GM12891 (cell line): Measurements from ENCODE around the gene ANKS1B.
"Not testable (repeated sequence)": the region's sequence is repeated elsewhere in the genome, so short reads cannot be mapped to it uniquely, and the experiment has no call there.

Source experiments
- DNase-seq: peaks from one replicate; pipeline ENCODE4 v3.0.0; 2011; ENCODE audit warnings: low spot score; ENCODE audit not compliant: insufficient read length
- FAIRE-seq: peaks from 2 replicates; lab custom pipeline; 2011; peaks lifted over from hg19 to GRCh38; lab: Jason Lieb, UNC
- PAX5 ChIP-seq: IDR thresholded peaks from 2 replicates; pipeline ENCODE4 v1.6.1; 2011; ENCODE audit warnings: low read length, moderate library complexity, mild to moderate bottlenecking; ENCODE audit not compliant: insufficient read depth, severe bottlenecking
- POLR2A ChIP-seq: IDR thresholded peaks from 2 replicates; pipeline ENCODE4 v1.6.1; 2011; ENCODE audit warnings: low read depth, low read length, control low read depth
- POLR2AphosphoS5 ChIP-seq: IDR thresholded peaks from 2 replicates; pipeline ENCODE4 v1.6.1; 2011; ENCODE audit warnings: low read depth, low read length, control low read depth
- POU2F2 ChIP-seq: IDR thresholded peaks from 2 replicates; pipeline ENCODE4 v1.6.1; 2011; ENCODE audit warnings: low read depth, mild to moderate bottlenecking, control low read depth, low read length, moderate library complexity
- SPI1 ChIP-seq: IDR thresholded peaks from 2 replicates; pipeline ENCODE4 v1.6.1; 2011; ENCODE audit warnings: low read depth, low read length, control low read depth
- TAF1 ChIP-seq: IDR thresholded peaks from 2 replicates; pipeline ENCODE4 v1.6.1; 2011; ENCODE audit warnings: low read depth, low read length, control low read depth

Gene ANKS1B

DNA sequence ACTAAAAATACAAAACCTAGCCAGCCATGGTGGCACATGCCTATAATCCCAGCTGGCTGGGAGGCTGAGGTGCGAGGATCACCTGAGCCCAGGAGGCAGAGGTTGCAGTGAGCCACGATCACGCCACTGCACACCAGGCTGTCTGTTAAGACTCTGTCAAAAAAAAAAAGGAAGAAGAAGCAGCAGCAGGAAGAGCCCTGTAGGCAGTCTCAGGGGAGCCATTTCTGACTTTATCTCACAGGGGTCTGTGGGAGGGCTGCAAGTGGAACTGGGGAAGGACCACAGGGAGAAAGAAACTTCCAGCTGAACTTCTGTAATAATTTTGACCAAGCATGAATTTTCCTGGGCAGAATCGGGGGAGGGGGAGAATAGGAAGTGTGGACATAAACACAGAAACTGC, 304.5 kb downstream of the ANKS1B start:
- no peak for FAIRE-seq
- DNase-seq: no peak
- TF ChIP-seq TAF1 (no peak), POLR2AphosphoS5 (no peak), POU2F2 (no peak), SPI1 (no peak), POLR2A (no peak), PAX5 (no peak)

GRCh38 chr12:99670635-99671034, 314.1 kb downstream of the ANKS1B start:
- no peak for FAIRE-seq
- TF ChIP-seq POLR2A (no peak), POU2F2 (no peak), SPI1 (no peak), PAX5 (no peak), TAF1 (no peak), POLR2AphosphoS5 (no peak)
- no peak for DNase-seq

GRCh38 chr12:99658671-99659349, 325.9 kb downstream of the ANKS1B start:
- DNase-seq: no peak
- no peak for FAIRE-seq
- no peak for TF ChIP-seq POLR2A
- no peak for TF ChIP-seq POLR2AphosphoS5

DNA sequence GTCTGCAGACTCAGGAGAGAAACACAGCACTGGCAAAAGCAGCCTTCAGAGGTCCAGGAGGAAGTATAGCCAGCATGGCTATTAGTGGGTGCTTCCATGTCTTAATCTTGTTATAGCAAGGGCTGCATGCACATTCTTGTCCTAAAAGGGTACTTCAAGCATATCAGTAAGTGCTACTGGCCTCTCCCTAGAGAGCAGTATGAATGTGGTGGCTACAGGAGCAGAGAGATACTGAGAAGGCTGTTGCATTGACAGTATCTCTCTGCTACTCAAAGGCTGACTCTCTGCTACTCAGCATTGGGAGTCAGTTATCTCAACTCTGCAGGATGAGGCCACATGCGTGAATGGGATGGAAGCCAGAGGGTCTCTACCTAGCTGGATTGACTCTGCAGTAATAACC, 335.2 kb downstream of the ANKS1B start:
- no peak for TF ChIP-seq TAF1
- no peak for TF ChIP-seq POU2F2
- TF ChIP-seq SPI1: no peak
- DNase-seq (no peak), FAIRE-seq (no peak)

- DNase-seq (no peak), FAIRE-seq (no peak)
- no peak for TF ChIP-seq SPI1
- no peak for TF ChIP-seq PAX5
- TF ChIP-seq POLR2AphosphoS5: no peak
- no peak for TF ChIP-seq TAF1
- TF ChIP-seq POU2F2: no peak
- TF ChIP-seq POLR2A: no peak
Measured at GRCh38 chr12:99648183-99648582, 336.6 kb downstream of the ANKS1B start.

- no peak for DNase-seq
Measured at GRCh38 chr12:99647453-99647852, 337.3 kb downstream of the ANKS1B start, which contains the start of gene GARIN6. Gene GARIN6, plus strand, starts transcription at chr12:99647753. Its CDS starts 422 bp downstream, at chr12:99648175.

DNA sequence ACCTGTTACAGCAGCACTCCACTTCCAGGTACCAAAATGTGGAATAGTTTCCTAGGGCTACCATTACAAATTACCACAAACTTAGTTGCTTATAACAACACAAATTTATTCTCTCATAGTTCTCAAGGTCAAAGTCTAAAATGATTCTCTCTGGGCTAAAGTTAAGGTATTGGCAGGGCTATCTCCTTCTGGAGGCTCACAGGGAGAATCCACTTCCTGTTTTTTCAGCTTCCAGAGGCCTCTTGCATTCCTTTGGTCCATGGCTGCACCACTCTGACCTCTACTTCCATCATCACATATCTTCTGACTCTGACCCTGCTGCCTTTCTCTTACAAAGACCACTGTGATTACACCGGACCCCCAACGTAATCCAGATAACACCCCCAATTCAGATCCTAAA, 340.1 kb downstream of the ANKS1B start:
- DNase-seq (no peak), FAIRE-seq (no peak)

More at GRCh38 chr12:99647453-99647852, 337.3 kb downstream of the ANKS1B start, which contains the start of gene GARIN6:
- TF ChIP-seq TAF1 (no peak), PAX5 (no peak), SPI1 (no peak), POLR2AphosphoS5 (no peak), POLR2A (no peak), POU2F2 (no peak)
- FAIRE-seq: no peak

GRCh38 chr12:99627459-99627858, 357.3 kb downstream of the ANKS1B start:
- no peak for FAIRE-seq
- no peak for TF ChIP-seq POLR2AphosphoS5
- no peak for TF ChIP-seq POLR2A
- TF ChIP-seq SPI1: no peak
- no peak for TF ChIP-seq PAX5
- no peak for TF ChIP-seq POU2F2
- no peak for TF ChIP-seq TAF1
- DNase-seq: no peak

More for the DNA sequence above, 340.1 kb downstream of the ANKS1B start:
- TF ChIP-seq PAX5 (no peak), TAF1 (no peak), POLR2A (no peak), POLR2AphosphoS5 (no peak), POU2F2 (no peak), SPI1 (no peak)

DNA sequence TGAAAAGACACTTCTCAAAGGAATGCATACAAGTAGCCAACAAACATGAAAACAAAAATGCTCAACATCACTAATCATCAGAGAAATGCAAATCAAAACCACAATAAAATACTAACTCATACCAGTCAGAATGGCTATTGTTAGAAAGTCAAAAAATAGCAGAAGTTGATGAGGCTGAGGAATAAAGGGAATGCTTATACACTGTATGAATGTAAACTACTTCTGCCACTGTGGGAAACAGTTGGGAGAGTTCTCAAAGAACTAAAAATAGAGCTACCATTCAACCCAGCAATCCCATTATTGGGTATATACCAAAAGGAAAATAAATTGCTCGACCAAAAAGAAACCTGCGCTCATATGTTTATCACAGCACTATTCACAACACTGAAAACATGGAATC, 360.1 kb downstream of the ANKS1B start:
- not testable (repeated sequence) for FAIRE-seq

DNA sequence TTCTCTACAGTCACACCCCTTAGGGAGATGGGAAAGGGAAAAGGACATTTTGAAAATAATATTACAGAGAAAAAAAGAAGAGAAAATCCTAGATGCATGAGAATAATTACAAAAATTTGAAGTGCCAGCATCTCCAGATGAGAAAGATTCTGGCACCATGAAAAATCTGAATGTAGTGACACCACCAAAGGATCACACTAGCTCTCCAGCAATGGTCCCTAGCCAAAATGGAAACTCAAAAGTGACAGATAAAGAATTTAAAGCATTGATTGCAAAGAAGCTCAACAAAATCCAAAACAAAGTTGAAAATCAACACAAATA, 364.6 kb downstream of the ANKS1B start:
- DNase-seq: no peak
- TF ChIP-seq POLR2A: no peak
- no peak for TF ChIP-seq TAF1
- no peak for TF ChIP-seq PAX5
- TF ChIP-seq POU2F2: no peak
- TF ChIP-seq POLR2AphosphoS5: no peak
- no peak for TF ChIP-seq SPI1
- no peak for FAIRE-seq

More for the DNA sequence above, 360.1 kb downstream of the ANKS1B start:
- DNase-seq: not testable (repeated sequence)
